Adrenal gland (tissue), 5 donors: Measurements from ENCODE around the gene POM121L12.

Experiments
- CTCF ChIP-seq, 6 experiments: fragments of 450-650 bp in 4 of 6; fragments of 200-600 bp in 2 of 6; sonication (generic) in 1 of 6; IDR thresholded peaks; 1 replicate in 5 of 6; 2 replicates in 1 of 6; pipeline versions ENCODE4 v1.5.1 to v1.8.0; 2016 to 2021; ENCODE audit warnings: antibody characterized with exemption in 6 of 6, mild to moderate bottlenecking in 2 of 6, moderate library complexity in 1 of 6
- POLR2A ChIP-seq, 2 donors: fragments of 450-650 bp; IDR thresholded peaks; one replicate each; pipeline ENCODE4 v1.6.1; 2017; ENCODE audit warnings: antibody characterized with exemption in 2 of 2, mild to moderate bottlenecking in 2 of 2, moderate library complexity in 1 of 2
- donor health status: DM: no; HTN: no; CAD: no.

GRCh38 chr7:53015463-53015862, 20.0 kb upstream of the POM121L12 start:
- no peak for TF ChIP-seq CTCF (IDR thresholded peaks at IDR 0.05)
- no peak for TF ChIP-seq POLR2A (IDR thresholded peaks at IDR 0.05)
